NOMO-1 (cell line): ENCODE results near the gene MTR.
A peak's percentile ranks its signal among the peaks of the same experiment; 100 is the strongest.

Experiments
- DNase-seq, 2 experiments: peaks; one replicate each; lab custom pipeline; 2025; ENCODE audit not compliant: unreplicated experiment in 2 of 2; lab: John Stamatoyannopoulos, UW

MTR gene

DNA sequence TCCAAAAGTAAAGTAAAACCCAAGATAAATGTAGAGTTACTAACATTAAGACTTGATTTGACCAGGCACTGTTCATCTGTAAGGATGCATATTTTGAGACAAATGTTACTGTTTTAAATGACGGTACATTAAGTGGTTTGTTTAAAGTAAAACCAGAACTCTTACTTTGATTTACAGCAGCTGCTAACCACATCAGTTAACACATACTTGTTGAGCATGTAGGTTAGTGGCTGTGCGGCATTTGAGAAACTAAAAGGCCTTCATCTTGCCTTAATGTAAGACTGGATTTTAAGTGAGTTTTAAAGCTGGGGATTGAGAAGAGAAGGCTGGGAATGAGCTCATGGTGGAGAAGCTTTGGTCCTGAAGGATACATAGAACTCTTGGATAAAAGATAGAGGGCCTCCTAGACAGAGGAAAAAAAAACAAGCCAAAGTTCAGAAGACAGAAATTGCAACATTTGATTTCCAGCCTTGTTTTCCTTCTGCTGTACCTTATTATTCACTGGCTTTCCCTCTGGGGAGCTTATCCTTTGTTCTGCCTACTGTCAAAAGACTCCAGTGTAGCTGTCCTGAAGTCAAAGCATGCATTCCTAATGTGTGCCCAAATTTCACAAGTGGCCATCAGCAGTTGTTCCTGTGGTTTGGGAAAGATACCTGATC lies 66.6 kb downstream of the MTR start:
- no peak for DNase-seq

DNA sequence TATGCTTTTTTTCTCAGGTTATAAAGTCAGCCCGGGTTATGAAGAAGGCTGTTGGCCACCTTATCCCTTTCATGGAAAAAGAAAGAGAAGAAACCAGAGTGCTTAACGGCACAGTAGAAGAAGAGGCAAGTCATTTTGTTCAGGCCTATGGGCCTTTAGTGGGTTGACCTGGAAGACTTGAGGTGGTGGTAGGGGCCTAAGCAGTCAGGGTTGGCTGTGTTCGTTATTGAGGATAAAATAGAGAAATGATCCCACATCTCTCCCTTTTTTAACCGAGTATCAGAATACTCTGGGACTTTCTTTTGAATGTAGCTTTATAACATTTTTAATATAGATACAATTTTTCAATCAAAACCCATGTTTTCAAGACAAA lies 67.1 kb downstream of the MTR start:
- no peak for DNase-seq

DNA sequence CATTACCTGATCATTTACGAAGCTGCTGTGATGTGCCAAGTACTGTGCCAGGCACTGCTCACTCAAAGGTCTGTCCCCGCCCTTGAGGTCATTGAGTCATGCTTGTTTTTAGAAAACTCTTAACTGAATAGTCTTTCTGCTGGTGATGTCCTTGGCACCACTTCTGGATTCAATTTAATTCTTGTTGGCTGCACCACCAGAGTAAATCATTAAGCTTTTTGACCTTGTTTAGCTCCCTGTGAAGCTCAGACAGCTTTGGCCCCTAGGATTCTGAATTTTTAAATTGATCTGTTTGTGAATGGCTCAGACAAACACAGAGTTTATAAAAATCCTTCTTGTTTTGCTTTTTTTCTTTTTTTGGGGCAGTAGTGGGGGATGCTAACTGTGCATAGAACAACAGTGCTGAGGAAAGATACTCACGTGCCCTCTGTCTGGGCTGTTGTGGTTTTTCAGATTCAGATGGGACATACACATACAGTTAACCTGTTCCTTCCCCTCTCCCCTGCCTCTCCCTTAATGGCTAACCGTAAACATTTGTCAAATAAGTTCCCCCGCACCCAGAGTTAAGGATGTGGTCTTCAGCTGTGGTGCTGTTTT lies 67.6 kb downstream of the MTR start:
- DNase-seq, result no peak

DNA sequence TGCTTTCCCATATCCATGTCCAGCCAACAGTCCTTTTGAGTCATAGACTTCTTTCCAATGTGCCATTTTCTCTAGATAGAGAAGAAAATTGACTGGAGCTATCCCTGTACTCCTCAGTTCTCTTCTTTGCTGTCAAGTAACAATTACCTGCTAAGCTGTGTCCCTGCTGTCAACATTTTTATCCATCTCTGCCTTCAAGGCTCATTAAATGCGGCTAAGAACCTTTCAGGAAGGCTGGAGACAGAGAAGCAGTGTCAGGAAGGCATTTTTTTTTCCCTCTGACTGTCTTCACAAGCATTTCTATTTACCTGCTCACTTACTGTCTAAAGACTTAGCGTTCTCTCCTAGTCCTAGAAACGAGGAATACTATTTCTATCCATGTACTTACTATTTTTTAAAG lies 69.1 kb downstream of the MTR start:
- DNase-seq, result no peak

DNA sequence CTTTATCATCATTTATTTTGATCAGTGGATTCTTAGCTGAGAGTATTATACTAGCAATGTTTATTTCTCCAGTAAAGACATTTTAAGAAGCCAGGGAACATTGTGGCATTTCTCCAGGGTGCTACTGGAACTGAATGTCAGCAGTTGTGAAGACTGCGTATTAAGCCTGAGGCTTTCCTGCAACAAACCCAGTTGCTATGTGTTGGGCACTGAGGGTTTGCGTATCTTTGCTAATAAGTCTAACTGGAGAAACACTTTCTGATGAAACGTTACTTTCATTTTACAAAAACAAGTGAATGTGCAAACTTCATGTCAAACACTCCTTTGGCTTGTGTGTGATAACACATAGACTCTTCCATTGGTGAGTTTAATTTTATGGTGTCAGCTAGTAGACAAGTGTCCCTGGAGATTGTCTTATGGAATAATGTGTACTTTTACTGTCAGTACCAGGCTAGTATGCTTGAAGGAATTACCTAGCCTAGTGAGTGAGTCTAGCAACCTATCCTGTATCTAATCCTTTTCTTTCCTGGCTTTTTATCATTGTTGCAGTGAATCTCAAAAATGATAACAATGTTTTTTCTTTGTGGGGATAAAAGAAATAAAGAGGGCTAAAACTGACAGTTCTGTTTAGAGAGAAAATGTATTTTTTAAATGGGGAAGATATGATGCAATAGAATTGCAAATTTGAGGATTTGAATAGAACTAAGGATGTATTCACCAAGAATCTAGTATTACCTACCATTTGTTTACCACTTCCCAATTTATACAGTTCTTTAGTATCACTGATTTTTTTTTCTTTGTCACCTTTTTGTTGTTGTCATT lies 70.1 kb downstream of the MTR start:
- no peak for DNase-seq

DNA sequence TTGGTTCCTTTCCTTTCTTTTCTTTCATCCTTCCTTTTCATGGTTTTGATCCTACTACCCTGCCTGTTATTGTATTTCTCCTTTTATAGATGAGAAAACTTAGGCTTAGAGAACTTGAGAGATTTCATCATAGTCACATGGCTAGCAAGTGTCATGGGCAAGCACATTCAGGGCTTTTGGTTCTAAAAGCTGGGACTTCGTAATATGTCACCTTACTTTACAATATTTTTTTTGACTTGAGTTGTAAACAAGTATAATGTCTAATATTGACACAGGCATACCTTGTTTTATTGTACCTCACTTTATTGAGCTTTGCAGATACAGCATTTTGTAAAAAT lies 70.7 kb downstream of the MTR start:
- DNase-seq, result peak in 1 of 2 experiments; percentile 3

DNA sequence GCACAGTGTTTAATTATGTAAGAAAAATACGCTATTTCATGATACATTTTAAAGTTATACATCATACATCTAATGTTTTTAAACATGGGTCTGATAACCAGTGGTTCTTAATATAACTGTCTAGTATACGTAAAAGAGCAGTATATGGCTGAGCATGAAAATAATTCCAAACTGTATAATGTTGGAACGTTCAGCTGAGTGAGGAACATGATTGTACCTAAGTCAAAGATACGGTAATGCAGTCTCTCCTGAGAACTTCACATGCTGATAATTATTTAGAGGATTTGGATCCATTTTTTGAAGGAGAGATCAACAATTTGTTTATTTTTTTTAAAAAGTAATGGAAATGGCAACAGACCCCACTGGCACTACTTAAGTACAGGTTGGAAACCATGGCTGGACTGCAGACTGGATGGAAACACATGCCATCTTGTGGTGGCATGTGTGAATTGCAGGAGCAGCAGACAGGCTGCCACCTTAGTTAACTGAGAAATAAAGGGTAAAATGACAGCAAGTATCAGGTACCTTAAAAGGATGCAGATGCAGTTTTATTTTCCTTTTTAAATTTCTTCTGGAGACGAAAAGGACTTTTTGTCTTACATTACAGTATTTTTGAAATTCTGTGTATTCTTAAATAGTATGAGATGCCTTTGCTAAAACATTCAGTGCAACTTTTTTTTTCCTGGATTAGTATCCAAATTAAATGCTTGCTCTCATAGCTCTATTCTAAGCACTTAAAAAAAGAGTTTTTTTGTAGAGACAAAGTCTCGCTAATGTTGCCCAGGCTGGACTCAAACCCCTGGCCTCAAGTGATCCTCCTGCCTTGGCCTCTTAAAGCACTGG lies 73.8 kb downstream of the MTR start:
- DNase-seq, result peak; percentile 31 to 45

DNA sequence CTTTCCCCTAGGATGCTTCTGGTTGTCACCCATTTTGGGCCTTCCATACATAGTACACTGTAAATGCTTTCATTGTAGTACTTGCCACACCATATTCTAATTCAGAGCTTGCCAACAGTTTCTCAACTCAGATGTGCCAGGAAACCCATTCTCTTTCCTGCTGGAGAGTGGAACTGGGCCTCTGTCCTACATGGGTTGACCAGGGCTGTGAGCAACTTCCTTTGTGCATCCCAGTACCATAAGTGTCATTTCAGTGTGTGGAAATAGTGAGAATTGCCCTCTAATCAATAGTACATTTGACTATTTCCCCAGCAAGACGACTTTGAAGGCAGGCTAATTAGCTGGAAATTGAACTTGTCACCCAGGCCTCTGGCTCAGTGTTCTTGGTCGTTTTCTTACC lies 74.8 kb downstream of the MTR start:
- DNase-seq, result peak in 1 of 2 experiments; percentile 4

DNA sequence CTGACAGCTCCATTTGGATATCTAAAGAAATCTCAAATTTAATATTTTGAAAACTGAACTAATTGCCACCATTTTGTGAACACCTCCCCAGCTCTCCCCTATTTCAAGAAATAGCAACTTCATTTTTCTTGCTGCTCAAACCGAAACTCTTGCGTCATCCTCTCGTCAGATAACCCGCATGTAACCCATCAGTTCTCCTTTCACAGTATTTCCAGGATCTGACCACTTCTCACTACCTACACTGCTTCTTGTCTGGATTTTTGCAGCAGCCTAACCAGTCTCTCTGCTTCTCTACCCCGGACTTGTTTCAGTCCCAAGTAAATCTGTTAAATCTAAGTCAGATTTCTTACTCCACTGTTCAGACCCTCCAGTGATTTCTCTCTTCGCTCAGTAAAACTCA lies 75.6 kb downstream of the MTR start:
- DNase-seq, result peak; percentile 79 to 90

DNA sequence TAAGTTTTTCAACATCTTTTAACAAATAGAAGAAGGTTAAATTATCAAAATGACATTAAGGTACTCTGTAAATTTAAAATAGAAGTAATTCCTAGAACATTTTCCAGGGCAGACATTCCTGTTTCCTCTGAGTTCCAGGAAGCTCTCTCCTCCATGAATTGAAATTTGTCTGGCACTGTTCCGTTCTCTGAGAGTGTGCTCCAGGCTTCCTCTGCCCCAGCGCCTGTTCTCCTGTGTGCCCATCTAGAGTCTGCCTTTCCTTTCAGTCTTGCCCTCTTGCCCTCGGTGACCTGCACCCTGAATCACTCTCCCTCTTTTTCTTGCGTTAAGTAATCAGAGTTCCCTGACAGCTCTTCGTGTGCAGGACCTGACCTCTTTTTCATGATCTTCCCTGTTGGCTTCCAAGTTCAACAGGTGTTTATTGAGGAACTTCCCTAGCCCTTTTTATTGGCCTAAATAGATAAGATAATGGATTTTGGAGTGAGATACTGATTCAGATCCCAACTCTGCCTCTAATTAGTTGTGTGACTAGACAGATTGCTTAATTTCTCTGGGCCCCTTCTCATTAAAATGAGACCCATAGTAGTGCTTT lies 77.1 kb downstream of the MTR start:
- DNase-seq, result no peak

DNA sequence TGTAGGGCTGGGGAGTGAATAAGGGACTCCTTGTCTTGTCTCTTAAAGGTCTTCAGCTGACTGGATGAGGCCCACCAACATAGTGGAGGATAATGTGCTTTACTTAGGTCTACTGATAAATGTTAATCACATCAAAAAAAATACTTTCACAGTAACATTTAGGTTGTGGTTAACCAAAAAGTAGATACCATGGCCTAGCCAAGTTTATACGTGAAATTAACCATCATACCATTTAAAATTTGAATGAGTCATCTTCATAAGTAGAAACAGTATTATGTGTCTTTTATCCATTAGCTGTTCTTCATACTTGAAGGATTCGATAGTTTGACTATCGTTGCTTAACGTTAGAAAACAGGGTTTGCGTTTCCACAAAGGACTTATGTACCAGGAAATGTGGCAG lies 80.9 kb downstream of the MTR start:
- DNase-seq, result no peak

DNA sequence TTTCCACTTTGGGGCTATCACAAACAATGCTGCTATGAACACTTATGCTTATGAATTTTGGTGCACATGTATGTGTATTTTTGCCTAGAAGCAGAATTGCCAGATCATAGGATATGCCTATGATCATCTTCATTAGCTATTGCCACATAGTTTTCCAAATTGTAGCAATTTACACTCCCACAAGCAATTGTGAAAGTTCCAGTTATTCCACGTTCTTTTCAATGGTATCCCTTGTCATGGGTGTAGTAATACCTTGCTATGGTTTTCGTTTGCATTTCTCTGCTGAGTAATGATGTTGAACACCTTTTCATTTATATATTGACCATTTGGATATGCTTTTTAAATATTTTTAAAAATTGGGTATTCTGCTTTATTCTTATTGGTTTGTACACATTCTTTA lies 82.6 kb downstream of the MTR start:
- no peak for DNase-seq

DNA sequence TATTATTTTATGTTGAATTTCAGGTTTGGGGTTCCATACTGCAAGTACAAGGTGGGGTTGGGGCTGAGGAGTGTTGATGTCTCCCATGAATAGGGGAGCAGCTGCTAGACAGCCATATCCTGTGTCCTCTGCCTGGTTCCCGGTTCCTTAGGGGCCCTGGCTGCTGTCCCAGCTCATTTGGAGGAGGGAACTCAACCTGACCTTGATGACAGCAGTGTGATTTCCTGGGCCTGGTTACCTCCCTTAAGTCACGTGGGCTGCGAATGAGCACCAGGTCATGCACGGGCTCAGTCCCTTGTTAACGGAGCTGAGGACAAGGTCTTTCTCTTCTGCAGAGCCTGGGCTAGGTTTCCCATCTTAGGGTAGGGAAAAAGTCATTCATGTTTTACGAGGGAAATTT lies 85.1 kb downstream of the MTR start:
- no peak for DNase-seq

DNA sequence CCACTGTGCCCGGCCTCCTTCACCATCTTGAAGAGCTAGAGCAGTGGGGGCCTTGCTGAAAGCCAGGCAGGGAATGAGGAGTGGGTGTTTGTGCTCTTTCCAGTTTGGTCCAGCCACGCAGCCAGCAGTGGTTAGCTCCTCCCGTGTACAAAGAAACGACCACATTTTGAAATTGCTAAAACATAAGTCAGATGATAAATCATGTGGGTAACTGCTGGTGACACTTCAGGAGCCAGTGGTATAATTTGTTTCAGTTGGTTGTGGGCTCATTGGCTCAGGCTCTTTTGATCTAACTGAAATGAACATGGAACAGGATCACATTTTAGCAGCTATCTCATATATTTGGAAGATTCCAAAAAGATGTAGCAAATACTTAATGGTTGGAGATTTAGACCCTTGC lies 87.6 kb downstream of the MTR start:
- DNase-seq, result no peak

DNA sequence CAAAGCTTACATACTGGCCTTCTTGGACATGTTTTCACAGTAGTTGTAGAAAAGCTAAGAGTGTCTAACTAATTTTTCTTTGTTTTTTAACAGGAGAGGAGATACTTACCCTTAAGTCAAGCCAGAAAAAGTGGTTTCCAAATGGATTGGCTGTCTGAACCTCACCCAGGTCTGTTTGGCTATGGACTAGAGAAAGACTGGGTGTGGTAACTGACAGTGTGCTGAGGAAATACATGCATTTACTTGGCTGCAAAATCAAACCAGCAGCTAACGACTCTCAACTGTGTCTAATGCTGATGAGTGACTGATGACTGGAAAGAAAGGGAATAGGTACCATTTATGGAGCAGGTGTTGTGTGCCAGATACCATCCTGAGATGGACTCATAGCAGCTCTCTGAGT lies 91.1 kb downstream of the MTR start:
- DNase-seq, result no peak

DNA sequence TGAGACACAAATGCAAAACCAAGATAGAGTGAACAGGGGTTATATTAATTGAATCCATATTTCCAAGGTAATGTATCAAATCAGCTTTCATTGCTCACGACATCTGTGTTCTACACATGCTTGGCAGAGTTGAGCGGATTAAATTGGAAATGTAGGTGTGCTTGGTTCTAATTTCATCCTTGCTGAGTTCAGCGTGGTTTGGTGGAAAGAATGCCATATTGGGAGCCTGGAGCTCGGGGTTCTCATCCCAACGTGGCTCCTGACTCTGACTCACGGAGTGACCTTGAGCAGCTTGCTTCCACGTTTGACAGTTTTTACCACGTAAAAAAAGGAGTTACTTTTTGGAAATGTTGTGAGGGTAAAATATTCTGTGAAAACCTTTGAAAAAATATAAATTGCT lies 92.0 kb downstream of the MTR start:
- no peak for DNase-seq

DNA sequence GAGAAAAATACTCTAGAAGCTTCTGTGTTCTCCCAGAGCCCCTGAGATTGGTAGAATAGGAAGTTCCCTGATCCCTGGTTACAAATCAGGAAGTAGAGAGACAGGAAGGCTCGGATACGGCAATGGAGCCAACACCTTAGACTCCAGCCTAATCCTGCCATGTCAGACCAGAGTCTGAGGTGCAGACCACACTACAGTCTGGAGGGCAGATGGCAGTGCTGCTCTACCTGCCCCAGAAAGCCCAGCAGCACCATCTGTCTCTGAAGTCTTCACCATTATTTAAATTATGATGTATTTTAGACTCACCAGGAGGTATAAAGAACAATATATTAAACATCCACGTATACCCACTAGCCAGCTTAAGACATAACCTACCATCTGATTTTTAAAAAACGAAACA lies 93.0 kb downstream of the MTR start:
- DNase-seq, result no peak

DNA sequence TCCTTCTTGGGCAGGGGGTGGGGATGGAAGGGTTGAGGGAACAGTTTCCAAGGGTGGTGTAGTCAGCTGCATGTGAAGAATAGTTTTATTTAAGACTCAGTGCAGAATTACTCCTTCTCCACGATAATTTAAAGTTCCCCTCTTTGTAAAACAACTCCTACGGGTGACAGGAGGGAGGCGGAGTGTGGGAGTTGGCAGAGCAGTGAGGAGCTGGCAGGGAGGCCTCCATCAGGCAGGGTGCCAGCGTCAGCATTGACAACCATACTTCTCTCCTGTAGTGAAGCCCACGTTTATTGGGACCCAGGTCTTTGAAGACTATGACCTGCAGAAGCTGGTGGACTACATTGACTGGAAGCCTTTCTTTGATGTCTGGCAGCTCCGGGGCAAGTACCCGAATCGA lies 93.8 kb downstream of the MTR start:
- DNase-seq, result no peak

DNA sequence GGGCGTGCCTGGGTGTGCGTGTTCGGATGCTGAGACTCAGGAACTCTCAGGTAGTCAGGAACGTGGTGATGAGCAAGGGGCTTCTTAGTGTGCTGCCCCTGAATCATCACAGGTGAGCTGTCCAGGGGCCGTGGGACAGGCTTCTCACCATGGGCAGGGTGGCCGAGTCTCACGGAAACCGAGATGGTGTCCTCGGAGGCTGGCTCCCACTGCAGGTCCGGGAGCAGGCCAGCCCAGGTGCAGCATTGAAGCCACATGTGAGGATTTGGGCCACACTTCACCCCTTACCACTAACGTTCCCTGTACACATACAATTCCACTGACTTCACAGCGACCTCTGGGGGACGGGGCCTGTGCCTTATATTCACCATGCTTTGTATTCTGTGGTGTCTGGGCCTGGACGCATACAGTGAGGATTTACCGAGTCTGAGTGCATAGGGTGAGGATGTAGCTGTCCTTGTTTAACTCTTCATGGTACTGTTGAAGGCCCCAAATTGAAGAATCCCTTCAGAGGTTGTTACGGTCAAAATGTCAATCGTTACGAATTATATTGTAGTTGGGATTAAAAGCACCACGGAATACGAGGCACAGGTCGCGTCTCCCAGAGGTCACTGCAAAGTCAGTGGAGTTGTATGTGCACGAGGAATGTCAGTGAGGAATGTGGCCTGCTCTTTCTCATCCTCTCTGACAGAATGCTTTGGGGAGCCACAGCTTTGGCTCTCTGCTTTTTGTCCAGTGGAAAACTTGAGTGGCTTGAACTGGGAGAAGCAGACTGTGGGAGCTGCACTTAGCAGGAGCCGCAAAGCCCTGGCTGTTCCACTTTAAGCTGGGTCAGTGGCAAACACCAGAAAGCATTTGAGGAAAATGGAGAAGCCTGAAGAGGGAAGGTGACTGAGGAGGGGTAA lies 95.3 kb downstream of the MTR start:
- no peak for DNase-seq
